MM.1S (cell line): ENCODE results near the gene EHBP1L1.

ENCODE experiments used
- EZH2 ChIP-seq: fragments of 300-600 bp; sonication (generic); optimal IDR thresholded peaks from 2 replicates; pipeline ENCODE3; 2017; ENCODE audit warnings: low read depth, mild to moderate bottlenecking, antibody characterized with exemption, low read length, mixed read lengths
- TF ChIP-seq, protein P1 (sequence below): fragments of 300-600 bp; sonication (generic); IDR thresholded peaks from 2 replicates; pipeline ENCODE4 v1.5.1; 2016; ENCODE audit warnings: antibody characterized with exemption, low read length, mixed read lengths

DNA sequence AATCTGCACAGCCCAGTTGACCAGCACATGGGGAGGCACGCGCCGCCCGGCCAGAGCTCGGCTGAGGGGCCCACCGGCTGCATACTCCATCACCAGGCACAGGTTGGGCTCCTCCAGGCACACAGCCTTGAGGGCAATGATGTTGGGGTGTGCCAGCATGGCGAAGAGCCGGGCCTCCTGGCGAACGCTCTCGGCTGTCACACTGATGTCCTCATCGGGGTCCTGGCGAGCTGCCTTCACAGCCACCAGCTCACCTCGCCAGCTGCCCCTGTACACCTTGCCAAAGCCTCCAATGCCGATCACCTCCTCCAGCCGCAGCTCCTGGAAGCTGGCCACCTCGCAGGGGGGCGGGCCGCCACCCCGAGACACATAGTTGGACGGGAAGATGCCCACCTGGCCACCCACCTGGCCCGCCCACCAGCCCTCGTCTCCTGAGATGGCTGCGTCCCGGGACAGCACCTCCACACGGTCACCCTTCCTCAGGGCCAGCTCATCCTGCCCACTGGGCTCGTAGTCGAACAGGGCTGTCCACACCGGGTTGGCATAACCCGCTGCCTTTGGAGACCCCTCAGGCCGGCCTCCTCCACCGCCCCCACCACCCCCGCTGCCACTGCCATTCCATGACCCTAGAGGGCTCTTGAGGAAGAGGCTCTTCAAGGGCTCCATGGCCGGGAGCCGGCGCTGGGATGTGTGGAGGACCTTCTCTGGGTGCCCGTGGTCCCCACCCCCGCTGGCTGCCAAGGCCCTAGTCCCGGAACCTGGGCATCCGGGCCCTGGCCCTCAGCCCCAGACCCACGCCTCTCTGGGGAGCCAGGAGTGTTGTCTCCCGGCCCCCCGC is 37.5 kb downstream of the EHBP1L1 start:
- TF ChIP-seq, protein P1, sequence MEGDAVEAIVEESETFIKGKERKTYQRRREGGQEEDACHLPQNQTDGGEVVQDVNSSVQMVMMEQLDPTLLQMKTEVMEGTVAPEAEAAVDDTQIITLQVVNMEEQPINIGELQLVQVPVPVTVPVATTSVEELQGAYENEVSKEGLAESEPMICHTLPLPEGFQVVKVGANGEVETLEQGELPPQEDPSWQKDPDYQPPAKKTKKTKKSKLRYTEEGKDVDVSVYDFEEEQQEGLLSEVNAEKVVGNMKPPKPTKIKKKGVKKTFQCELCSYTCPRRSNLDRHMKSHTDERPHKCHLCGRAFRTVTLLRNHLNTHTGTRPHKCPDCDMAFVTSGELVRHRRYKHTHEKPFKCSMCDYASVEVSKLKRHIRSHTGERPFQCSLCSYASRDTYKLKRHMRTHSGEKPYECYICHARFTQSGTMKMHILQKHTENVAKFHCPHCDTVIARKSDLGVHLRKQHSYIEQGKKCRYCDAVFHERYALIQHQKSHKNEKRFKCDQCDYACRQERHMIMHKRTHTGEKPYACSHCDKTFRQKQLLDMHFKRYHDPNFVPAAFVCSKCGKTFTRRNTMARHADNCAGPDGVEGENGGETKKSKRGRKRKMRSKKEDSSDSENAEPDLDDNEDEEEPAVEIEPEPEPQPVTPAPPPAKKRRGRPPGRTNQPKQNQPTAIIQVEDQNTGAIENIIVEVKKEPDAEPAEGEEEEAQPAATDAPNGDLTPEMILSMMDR = no peak
- no peak for TF ChIP-seq EZH2
